CD4-positive, alpha-beta T cell (primary cell): ENCODE data around the gene FECH. TPM values are rescaled to one million over a fixed set of nuclear protein-coding genes. Genes with fewer than 3 reads are reported as not detected.

Source experiments
- ATAC-seq: fragments of 200-7000 bp; cut with Tn5 transposase; one replicate; pipeline ENCODE4 v1.10.0; 2022; ENCODE audit warnings: mild to moderate bottlenecking; ENCODE audit not compliant: poor library complexity
- CTCF ChIA-PET: fragments of 350-600 bp; sonication (Branson Sonifier 250); formaldehyde crosslinking; loops from one replicate; lab custom pipeline; 2021; ENCODE audit warnings: antibody characterized with exemption, inconsistent platforms; lab: Charles Lee
- POLR2A ChIA-PET: fragments of 350-600 bp; sonication (Branson Sonifier 250); formaldehyde crosslinking; loops from one replicate; lab custom pipeline; 2021; ENCODE audit warnings: antibody characterized with exemption, inconsistent platforms; lab: Charles Lee
- DNase-seq, 14 experiments: peaks; one replicate each; pipeline ENCODE4 v3.0.0-alpha.2; 2013 to 2020; ENCODE audit warnings: mixed read lengths in 2 of 14
- H3K27ac ChIP-seq, 2 donors: one replicate each; pipeline versions ENCODE4 v1.5.1 to v1.7.0; 2013; ENCODE audit warnings: low read length in 2 of 2, low read depth in 1 of 2, mild to moderate bottlenecking in 1 of 2
- H3K27me3 ChIP-seq, 2 experiments: 1 replicate in 1 of 2; 2 replicates in 1 of 2; pipeline versions ENCODE4 v1.6.1 to v1.7.0; 2013; ENCODE audit warnings: low read length in 2 of 2, control low read depth in 1 of 2, mild to moderate bottlenecking in 1 of 2, moderate library complexity in 1 of 2; ENCODE audit not compliant: insufficient read depth in 2 of 2, control insufficient read depth in 1 of 2
- H3K36me3 ChIP-seq: one replicate; pipeline ENCODE4 v1.6.1; 2013; ENCODE audit warnings: low read length, control low read depth; ENCODE audit not compliant: insufficient read depth
- H3K4me1 ChIP-seq: one replicate; pipeline ENCODE4 v1.6.1; 2013; ENCODE audit warnings: low read length, control low read depth; ENCODE audit not compliant: insufficient read depth
- H3K4me3 ChIP-seq: one replicate; pipeline ENCODE4 v1.5.1; 2013; ENCODE audit warnings: mild to moderate bottlenecking, low read length, moderate library complexity
- H3K9me3 ChIP-seq, 2 experiments: 1 replicate in 1 of 2; 2 replicates in 1 of 2; pipeline versions ENCODE4 v1.6.1 to v1.7.0; 2013; ENCODE audit warnings: low read length in 2 of 2, mild to moderate bottlenecking in 2 of 2, control low read depth in 1 of 2, moderate library complexity in 1 of 2; ENCODE audit not compliant: control insufficient read depth in 1 of 2, insufficient read depth in 1 of 2
- H3K27ac Mint-ChIP-seq: one replicate; pipeline ENCODE4 v1.8.0; 2020; ENCODE audit warnings: mixed read lengths
- H3K27me3 Mint-ChIP-seq: one replicate; pipeline ENCODE4 v1.8.0; 2021; ENCODE audit warnings: mixed read lengths
- H3K36me3 Mint-ChIP-seq: one replicate; pipeline ENCODE4 v1.8.0; 2021; ENCODE audit warnings: low read depth, mixed read lengths
- H3K4me1 Mint-ChIP-seq: one replicate; pipeline ENCODE4 v1.8.0; 2021; ENCODE audit warnings: low read depth, mixed read lengths
- H3K4me3 Mint-ChIP-seq: one replicate; pipeline ENCODE4 v1.8.0; 2020; ENCODE audit warnings: mild to moderate bottlenecking, mixed read lengths
- H3K9me3 Mint-ChIP-seq: one replicate; pipeline ENCODE4 v1.8.0; 2020; ENCODE audit warnings: mixed read lengths
- intact Hi-C, 2 experiments: fragments of 100-400 bp; cut with DNase I in 1 of 2; cut with micrococcal nuclease in 1 of 2; formaldehyde crosslinking; loops; one replicate each; pipeline versions ENCODE4 v1.15.1 to v1.9.0; 2023 to 2025; cut with DNase I, micrococcal nuclease
- total RNA-seq, 174 experiments: library from RNA in 2 of 174; stranded (reverse) in 2 of 174; gene quantifications; one replicate each; pipeline ENCODE4 v1.2.3 and lab custom pipeline; 2021 to 2026
- TF ChIP-seq, protein P1 (sequence below): fragments of 200-600 bp; IDR thresholded peaks from one replicate; pipeline ENCODE4 v1.8.0; 2022; ENCODE audit warnings: antibody characterized with exemption, mild to moderate bottlenecking

The FECH gene
- total RNA-seq, 2 experiments from 2014 or later = 7.5 to 8.1 TPM

GRCh38 chr18:57519668-57520424 lies 66.7 kb downstream of the FECH start:
- Mint-ChIP-seq H3K36me3 (no peaks in the 10 kb centered on the region), H3K9me3 (no peaks in the 10 kb centered on the region), H3K27ac (no peak overlapping the region), H3K27me3 (peaks cover 37% of the 10 kb centered on the region), H3K4me3 (no peak overlapping the region), H3K4me1 (no peaks in the 10 kb centered on the region)
- Histone ChIP-seq H3K27me3 (peaks cover 2 to 5% of the 10 kb centered on the region in 2 experiments), H3K36me3 (no peaks in the 10 kb centered on the region), H3K4me3 (no peak overlapping the region), H3K9me3 (no peaks in the 10 kb centered on the region), H3K27ac (no peak overlapping the region), H3K4me1 (no peaks in the 10 kb centered on the region)
- ChIA-PET POLR2A (no interaction called here), CTCF (no interaction called here)
- intact Hi-C loops = no loop called here
- TF ChIP-seq, protein P1, sequence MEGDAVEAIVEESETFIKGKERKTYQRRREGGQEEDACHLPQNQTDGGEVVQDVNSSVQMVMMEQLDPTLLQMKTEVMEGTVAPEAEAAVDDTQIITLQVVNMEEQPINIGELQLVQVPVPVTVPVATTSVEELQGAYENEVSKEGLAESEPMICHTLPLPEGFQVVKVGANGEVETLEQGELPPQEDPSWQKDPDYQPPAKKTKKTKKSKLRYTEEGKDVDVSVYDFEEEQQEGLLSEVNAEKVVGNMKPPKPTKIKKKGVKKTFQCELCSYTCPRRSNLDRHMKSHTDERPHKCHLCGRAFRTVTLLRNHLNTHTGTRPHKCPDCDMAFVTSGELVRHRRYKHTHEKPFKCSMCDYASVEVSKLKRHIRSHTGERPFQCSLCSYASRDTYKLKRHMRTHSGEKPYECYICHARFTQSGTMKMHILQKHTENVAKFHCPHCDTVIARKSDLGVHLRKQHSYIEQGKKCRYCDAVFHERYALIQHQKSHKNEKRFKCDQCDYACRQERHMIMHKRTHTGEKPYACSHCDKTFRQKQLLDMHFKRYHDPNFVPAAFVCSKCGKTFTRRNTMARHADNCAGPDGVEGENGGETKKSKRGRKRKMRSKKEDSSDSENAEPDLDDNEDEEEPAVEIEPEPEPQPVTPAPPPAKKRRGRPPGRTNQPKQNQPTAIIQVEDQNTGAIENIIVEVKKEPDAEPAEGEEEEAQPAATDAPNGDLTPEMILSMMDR = no peak
- ATAC-seq (no peak), DNase-seq (no peak)

GRCh38 chr18:57518533-57518932 lies 68.0 kb downstream of the FECH start:
- H3K27me3 ChIP-seq = peaks cover 2 to 5% of the 10 kb centered on the region in 2 experiments
- DNase-seq (no peak), ATAC-seq (no peak)
- H3K4me3 ChIP-seq = no peak overlapping the region
- POLR2A ChIA-PET = no interaction called here
- intact Hi-C loops = no loop called here
- Mint-ChIP-seq H3K4me3 (no peak overlapping the region), H3K36me3 (no peaks in the 10 kb centered on the region), H3K4me1 (no peaks in the 10 kb centered on the region), H3K9me3 (no peaks in the 10 kb centered on the region), H3K27ac (no peak overlapping the region), H3K27me3 (peaks cover 37% of the 10 kb centered on the region)
- no peaks in the 10 kb centered on the region for H3K4me1 ChIP-seq
- no peaks in the 10 kb centered on the region for H3K9me3 ChIP-seq
- no peak overlapping the region for H3K27ac ChIP-seq
- TF ChIP-seq, protein P1 = no peak
- H3K36me3 ChIP-seq = no peaks in the 10 kb centered on the region
- CTCF ChIA-PET = no interaction called here

- no peaks in the 10 kb centered on the region for H3K36me3 Mint-ChIP-seq
- Histone ChIP-seq H3K9me3 (no peaks in the 10 kb centered on the region), H3K4me3 (no peak overlapping the region), H3K36me3 (no peaks in the 10 kb centered on the region), H3K27ac (no peak overlapping the region), H3K27me3 (peaks cover 2 to 5% of the 10 kb centered on the region in 2 experiments), H3K4me1 (no peaks in the 10 kb centered on the region)
- no peak overlapping the region for H3K4me3 Mint-ChIP-seq
- no peaks in the 10 kb centered on the region for H3K9me3 Mint-ChIP-seq
- intact Hi-C loops = no loop called here
- H3K27me3 Mint-ChIP-seq = peaks cover 37% of the 10 kb centered on the region
- POLR2A ChIA-PET = no interaction called here
- CTCF ChIA-PET = no interaction called here
- TF ChIP-seq, protein P1 = no peak
- no peaks in the 10 kb centered on the region for H3K4me1 Mint-ChIP-seq
- ATAC-seq = no peak
- no peak overlapping the region for H3K27ac Mint-ChIP-seq
- DNase-seq = no peak
These were observed 70.4 kb downstream of the FECH start for GRCh38 chr18:57516056-57516455.
